GM21515 (cell line): ENCODE results near the gene ADORA3.
"Not testable (repeated sequence)": the region's sequence is repeated elsewhere in the genome, so short reads cannot be mapped to it uniquely, and the experiment has no call there.

Source experiments
- ATAC-seq: cut with Tn5 transposase; IDR thresholded peaks from one replicate; pipeline ENCODE4 v1.9.1; 2021; ENCODE audit not compliant: unreplicated experiment

The ADORA3 gene

DNA sequence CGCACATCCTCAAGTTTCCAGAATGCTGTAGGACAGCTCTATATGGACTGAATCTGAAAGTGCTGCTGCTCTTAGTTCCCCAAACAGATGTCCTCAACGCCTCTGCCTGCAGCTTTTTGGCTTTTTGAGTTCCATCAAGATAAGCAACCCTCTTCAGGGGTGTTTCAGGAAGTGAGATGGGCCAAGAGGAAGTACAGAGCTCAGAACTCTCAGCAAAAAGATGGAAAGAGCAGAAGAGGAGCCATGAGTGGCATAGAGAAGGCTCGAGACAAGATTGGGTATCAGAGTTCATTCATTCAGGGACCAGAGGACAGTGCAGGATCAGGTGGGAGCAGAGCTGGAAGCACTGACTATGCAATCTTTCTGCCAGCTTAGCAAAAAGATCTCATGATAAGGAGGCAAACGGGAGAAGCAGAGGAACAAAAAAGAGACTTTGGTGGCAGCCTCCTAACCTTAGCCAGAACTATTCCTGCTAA lies at the start of gene ADORA3, which contains the start of gene TMIGD3:
TSS of gene ADORA3 (minus strand) at position 49 of the 476 bp plus-strand sequence. CDS start 279 bp downstream, outside the sequence.
TSS of gene TMIGD3 (minus strand) at position 49 of the 476 bp plus-strand sequence. CDS start 279 bp downstream, outside the sequence.
- ATAC-seq, result no peak

DNA sequence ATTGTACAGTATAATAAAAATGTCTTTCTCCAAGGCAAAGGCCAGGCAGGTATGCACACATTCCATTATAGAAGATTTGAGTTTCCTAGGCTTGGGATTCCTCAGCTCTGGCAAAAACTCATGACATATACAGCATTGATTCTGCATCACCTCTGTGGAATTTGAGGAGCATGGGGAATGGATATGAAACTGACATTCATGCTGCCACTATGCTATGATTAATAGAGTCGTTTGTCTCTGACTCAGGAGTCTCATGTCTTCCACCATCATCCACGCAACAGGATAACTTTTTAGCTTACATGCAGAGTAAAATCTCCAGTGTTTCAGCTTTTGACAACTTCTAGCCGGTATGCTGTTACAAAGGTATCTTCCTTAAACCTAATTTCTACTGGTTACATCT lies 49.8 kb upstream of the ADORA3 start:
- ATAC-seq, result no peak

GRCh38 chr1:111552587-111552986 lies 49.2 kb upstream of the ADORA3 start:
- no peak for ATAC-seq

GRCh38 chr1:111551623-111552411 lies 48.4 kb upstream of the ADORA3 start:
- no peak for ATAC-seq

GRCh38 chr1:111547786-111548185 lies 44.4 kb upstream of the ADORA3 start:
- ATAC-seq, result not testable (repeated sequence)

DNA sequence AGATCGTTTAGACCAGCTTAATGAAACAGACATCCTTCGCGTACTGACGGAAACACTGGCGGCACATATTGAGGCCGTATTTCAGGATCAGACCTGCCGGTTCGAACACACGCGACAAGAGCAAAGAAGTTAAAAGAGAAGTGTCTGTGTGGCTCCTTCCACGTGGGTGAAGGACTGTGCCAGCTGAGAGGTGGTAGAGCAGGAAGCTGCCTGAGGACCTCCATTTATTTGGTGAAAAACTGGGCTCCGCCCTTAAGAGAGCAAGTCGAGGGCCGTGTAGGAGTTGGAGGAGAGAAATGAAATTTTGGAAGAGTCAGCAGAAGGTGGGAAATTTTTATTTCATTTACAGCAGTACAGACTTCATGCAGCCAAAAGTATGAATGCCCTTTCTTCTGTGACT lies 38.8 kb upstream of the ADORA3 start:
- no peak for ATAC-seq

DNA sequence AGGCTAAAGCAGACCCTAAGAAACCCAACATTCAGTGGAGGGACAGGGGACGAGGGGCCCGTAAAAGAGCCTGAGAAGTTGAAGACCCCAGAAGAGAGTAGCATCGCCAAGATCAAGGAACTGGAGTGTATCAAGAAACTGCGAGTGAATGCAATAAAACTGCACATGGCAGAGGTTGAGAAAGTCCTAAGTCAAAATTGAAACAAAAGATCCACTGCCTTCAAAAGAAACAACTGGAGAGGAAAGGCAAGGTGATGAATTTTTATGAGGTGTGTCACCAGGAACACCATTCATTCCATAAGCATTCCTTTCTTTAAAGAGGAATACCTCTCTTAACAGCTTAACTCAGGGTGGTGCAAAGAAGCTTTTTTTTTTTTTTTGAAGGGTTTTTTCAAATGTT lies 38.3 kb upstream of the ADORA3 start:
- ATAC-seq, result no peak

DNA sequence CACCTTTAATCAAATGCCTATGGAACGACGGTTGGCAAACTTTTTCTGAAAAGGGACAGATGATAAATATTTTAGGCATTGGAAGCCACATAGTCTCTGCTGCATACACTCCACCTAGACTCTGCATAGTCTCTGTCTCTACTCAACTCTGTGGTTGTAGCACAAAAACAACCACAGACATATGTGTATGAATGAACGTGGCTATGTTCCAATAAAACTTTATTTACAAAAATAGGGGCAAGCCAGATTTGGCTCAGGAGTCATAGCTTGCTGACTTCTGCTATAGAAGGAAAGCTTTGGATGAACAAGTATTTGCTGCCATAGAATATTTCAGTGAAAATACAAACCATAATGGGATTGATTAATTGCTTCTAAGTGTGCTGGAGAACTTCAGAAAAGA lies 37.5 kb upstream of the ADORA3 start:
- no peak for ATAC-seq

GRCh38 chr1:111538343-111539025 lies 35.1 kb upstream of the ADORA3 start:
- ATAC-seq, result no peak

DNA sequence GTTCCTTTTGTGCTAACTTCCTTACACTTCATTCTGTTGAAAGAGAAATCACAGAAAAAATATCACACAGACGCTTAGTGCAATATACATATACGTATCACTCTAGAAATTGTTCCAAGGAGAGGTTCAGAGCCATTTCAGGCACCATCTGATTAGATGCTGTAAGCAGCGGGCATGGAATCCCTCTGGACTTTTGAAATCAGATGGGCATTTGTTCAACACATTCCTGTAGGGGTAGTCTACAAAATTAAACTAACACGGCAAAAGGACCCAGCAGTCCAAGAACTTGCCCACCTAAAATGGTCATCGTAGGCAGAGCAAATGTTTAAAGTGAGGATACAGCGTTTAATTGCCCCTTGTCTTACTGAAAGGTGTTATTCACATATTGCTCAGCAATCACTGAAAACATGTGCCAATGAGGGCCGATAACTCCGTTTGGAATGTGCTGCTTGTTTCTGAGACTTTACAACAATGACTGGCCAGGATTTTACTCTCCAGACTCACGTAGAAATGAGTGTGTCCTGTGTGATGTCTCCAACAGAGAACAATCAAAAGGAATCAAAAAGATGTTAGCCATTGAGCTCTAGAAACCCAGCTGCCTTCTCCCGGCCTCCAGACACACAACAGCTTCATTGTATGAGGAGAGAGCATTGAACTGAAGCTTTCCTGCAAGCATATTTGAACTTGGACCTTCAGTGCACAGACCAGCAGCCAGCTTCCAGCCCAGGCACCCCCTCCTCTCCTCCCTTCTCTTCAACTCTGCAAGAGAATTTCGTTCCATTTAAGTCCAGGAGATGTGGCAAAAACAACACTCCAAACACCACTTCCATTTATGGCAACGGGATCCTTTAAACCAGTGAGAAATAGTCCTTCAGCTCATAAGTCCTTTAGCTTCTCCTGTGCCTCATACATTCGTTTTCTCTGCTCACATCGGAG lies 32.1 kb upstream of the ADORA3 start:
- ATAC-seq, result no peak

DNA sequence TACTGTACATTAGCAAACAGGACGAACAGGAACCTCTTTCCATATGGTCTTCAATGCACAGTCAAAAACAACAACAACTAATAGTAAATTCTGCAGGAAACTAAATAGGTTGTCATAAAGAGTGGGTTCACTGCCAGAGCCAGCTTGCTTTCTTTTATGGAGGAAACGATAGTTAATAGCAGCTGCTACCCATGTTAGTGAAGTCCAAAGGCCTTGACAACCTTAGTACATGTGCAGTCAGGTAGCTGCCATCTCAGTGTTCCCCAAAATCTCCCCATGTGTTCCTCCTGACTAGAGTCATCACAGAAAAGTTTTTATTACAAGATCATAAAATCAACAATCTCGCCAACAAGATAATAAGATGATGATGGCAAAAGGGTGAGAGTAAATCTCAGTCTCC lies 16.6 kb upstream of the ADORA3 start:
- ATAC-seq, result no peak

- no peak for ATAC-seq
These were observed 14.2 kb upstream of the ADORA3 start for GRCh38 chr1:111517469-111518225.

- ATAC-seq, result no peak
These were observed 12.6 kb upstream of the ADORA3 start for GRCh38 chr1:111516005-111516535.

DNA sequence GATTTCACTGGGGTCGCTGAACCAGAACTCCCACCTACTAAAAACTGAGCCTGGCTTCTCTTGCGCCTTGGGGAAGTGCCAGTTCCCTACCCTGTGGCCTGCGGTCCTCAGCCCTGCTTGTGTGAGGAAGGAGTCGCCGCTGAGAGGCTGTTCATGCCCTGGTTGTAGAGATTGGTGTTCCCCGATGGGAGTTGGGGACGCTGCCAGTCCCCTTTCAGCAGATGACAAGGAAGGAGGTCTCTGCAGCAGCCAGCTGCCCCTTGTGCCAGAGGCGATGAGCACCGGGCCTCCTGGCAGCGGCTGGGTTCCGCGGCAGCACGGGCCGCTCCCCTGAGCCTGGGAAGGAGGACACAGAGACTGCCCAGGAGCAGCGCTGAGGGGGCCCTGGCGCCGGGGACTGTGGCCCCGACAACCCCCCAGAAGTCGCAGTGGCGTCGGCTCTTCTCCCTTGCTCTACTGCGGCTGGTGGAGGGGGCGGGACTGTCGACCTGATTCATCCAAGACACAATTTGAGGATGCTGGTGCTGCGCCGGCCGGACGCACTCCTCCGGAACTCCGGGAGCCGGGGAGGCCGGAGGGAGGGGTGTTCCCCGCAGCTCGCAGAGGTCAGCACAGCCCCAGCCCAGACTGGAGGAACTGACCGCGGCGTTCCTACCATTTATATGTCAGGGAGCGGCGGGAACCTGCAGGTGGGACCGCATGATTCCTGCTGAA lies 12.0 kb upstream of the ADORA3 start:
- no peak for ATAC-seq

- no peak for ATAC-seq
These were observed 10.1 kb upstream of the ADORA3 start for GRCh38 chr1:111513410-111514020.

- no peak for ATAC-seq
These were observed 9.5 kb upstream of the ADORA3 start for GRCh38 chr1:111512931-111513330.

GRCh38 chr1:111512132-111512889 lies 8.9 kb upstream of the ADORA3 start:
- ATAC-seq, result no peak

GRCh38 chr1:111511370-111511769 lies 7.9 kb upstream of the ADORA3 start:
- ATAC-seq, result no peak
